ENCODE data around the gene CCDC200.
"Not testable (repeated sequence)": the region's sequence is repeated elsewhere in the genome, so short reads cannot be mapped to it uniquely, and the experiment has no call there.

The CCDC200 gene

GRCh38 chr17:43228020-43228782 lies at the start of gene CCDC200:
TSS of gene CCDC200 (minus strand) at chr17:43228623. CDS start at chr17:43228554, 69 bp downstream.
- intact Hi-C loops (cut with DNase I); DNase-seq: not testable (repeated sequence)

- DNase-seq; intact Hi-C loops (cut with DNase I): not testable (repeated sequence)
These were observed 44.5 kb upstream of the CCDC200 start for GRCh38 chr17:43272914-43273313.

GRCh38 chr17:43272483-43272882 lies 44.1 kb upstream of the CCDC200 start:
- intact Hi-C loops (cut with DNase I); DNase-seq: not testable (repeated sequence)

- intact Hi-C loops (cut with DNase I); DNase-seq: not testable (repeated sequence)
These were observed 42.4 kb upstream of the CCDC200 start for GRCh38 chr17:43270552-43271504.

- DNase-seq; intact Hi-C loops (cut with DNase I): not testable (repeated sequence)
These were observed 18.0 kb upstream of the CCDC200 start for GRCh38 chr17:43246456-43246855.

GRCh38 chr17:43240596-43241352 lies 12.4 kb upstream of the CCDC200 start:
- intact Hi-C loops (cut with DNase I); DNase-seq: not testable (repeated sequence)

GRCh38 chr17:43239597-43239996 lies 11.2 kb upstream of the CCDC200 start:
- intact Hi-C loops (cut with DNase I); DNase-seq: not testable (repeated sequence)

GRCh38 chr17:43233877-43234276 lies 5.5 kb upstream of the CCDC200 start, which contains the start of gene RNU2-1:
TSS of gene RNU2-1 (minus strand) at chr17:43233977.
- DNase-seq; intact Hi-C loops (cut with DNase I): not testable (repeated sequence)

GRCh38 chr17:43233263-43233662 lies 4.8 kb upstream of the CCDC200 start:
- DNase-seq; intact Hi-C loops (cut with DNase I): not testable (repeated sequence)

GRCh38 chr17:43232021-43232699 lies 3.7 kb upstream of the CCDC200 start:
- intact Hi-C loops (cut with DNase I) = not testable (repeated sequence)
- peak in 8 of 10 donors; percentile 23 to 95 (median 40) for DNase-seq

- DNase-seq = peak in 1 of 10 donors; percentile 51
- intact Hi-C loops (cut with DNase I) = not testable (repeated sequence)
These were observed 3.0 kb upstream of the CCDC200 start for GRCh38 chr17:43231205-43232020.

- intact Hi-C loops (cut with DNase I) = no loop called here
- DNase-seq = no peak
These were observed 2.0 kb downstream of the CCDC200 start for GRCh38 chr17:43226393-43226792.

GRCh38 chr17:43224146-43224705 lies 4.2 kb downstream of the CCDC200 start:
- intact Hi-C loops (cut with DNase I) = no loop called here
- DNase-seq = no peak

- intact Hi-C loops (cut with DNase I) = no loop called here
- DNase-seq = peak in 1 of 10 donors; percentile 19
These were observed 7.8 kb downstream of the CCDC200 start for GRCh38 chr17:43220511-43221125.

GRCh38 chr17:43219746-43220380 lies 8.6 kb downstream of the CCDC200 start:
- intact Hi-C loops (cut with DNase I) = no loop called here
- peak in 1 of 10 donors; percentile 11 for DNase-seq

GRCh38 chr17:43219001-43219400 lies 9.4 kb downstream of the CCDC200 start:
- DNase-seq = peak in 1 of 10 donors; percentile 50
- intact Hi-C loops (cut with DNase I) = no loop called here

- DNase-seq = no peak
- intact Hi-C loops (cut with DNase I) = no loop called here
These were observed 10.8 kb downstream of the CCDC200 start for GRCh38 chr17:43217614-43218087.

Measured in posterior cingulate gyrus (tissue), 11 donors.